ENCODE data around the gene ATF7.
A peak's percentile ranks its signal among the peaks of the same experiment; 100 is the strongest.

The ATF7 gene

GRCh38 chr12:53500142-53500775 lies 125.9 kb downstream of the ATF7 start:
- no peak for DNase-seq (ENCODE audit: low read depth)

GRCh38 chr12:53499266-53500141 lies 126.7 kb downstream of the ATF7 start, which contains the start of gene MAP3K12:
MAP3K12 (minus strand) TSS chr12:53499458; CDS start chr12:53487391, 12,067 bp downstream.
- DNase-seq (ENCODE audit: low read depth): peak; percentile 29

DNA sequence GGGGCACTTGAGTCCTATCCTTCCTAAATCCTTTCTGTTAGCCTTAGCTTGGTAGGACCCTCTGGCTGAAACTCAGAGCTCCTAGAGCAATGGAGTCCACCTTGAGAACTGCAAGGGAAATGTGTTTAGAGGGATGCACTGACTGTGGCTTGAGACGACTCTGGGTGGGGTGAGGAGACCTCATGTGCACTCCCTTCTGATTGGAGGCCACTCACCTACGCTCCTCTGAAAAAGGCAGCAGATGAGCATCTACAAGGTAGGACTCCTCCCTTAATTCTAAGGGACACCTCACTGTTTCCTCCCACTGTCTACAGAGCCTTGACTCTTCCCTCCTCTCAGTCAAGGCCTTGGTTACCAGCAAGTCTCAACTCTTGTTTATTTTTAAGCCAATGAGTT lies 127.9 kb downstream of the ATF7 start:
- DNase-seq (ENCODE audit: low read depth): no peak

GRCh38 chr12:53497461-53497860 lies 128.7 kb downstream of the ATF7 start:
- DNase-seq (ENCODE audit: low read depth): no peak

DNA sequence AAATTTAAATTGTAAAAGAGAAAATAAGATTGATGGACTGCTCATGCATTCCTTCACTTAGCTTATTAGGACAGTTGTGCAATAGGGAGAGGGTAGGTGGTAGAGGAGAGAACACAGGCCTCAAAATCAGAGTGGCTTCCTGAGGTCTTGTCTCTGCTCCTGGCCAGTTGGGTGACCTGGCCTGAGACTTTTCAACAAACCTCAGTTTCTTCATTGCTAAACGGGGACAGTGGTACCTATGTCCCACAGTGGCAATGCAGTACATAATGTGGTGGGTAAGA lies 129.5 kb downstream of the ATF7 start:
- DNase-seq (ENCODE audit: low read depth): no peak

DNA sequence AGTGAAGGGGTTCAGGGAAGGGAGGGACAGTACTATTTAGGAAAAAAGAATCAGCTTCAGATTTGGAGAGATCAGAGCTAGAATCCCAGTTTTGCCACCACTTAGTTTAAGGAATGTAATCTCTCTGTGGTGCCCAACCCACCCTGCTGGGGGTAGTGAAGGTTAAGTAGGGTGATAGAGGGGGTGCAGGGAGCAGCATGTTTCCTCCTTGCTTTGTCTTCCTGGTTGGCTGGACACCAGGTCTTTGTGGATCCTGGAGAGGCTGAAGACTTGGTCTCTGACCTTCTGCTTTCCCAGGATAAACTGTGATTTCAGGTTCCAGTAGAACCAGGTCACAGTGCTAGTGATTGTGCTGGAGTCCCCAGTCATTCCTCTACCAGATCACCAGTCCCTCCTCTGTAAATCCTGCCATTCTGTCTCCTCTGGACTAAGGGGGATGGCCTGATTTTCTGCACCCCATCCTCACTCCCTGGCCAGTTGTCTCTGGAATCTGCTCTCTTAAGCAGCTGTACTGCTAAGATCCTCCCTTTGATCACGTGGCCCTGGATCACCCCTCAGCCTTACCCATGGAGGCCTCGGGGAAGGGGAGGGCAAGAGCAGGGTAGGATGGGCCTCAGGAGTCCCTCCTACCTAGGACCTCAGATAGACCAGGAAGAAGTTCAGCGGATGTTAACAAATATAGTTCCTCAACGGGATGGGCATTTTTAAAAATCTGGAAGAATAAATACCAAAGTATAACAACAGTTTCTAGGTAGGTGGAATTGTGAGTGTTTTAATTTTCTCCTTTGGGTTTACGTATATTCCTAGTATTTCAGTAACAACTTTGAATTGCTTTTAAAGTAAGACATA lies 130.1 kb downstream of the ATF7 start:
- DNase-seq (ENCODE audit: low read depth): no peak

DNA sequence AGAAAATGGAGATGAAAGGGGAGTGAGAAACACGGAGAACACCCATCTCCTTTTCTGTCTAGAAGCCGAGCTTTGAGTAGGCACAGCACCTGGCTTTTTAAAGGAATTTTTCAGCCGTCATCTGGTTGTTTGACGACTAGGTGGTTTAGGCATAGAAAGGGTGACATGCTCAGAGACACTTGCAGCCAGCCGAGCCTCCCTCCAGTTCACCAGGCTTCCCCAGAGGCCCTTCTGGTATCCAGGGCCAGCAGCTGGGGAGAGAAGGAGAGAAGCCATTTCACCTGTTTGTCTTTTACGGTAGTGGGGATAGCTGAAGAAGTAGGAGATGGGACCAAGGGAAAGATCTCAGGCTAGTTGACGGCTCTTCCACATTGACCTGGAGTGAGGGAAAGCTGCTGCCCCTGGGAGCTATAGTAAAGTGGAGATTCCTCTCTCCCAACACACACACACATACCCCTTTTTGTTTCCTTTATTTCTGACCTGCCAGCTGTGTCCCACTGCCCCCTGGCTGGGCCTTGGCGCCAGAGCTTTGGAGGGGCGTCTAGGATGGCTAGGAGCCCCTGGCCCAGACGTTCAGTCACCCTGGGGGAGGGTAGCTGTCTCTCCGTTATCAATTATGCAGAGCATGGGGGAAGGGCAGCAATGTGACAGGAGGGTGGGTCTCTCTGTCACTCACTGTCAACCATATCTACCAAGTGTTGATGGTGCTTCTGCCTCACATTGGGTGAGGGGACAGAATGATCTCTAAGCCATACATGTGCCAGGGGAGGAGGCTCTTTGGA lies 132.4 kb downstream of the ATF7 start:
- DNase-seq (ENCODE audit: low read depth): no peak

- peak; percentile 78 for DNase-seq (ENCODE audit: low read depth)
Observed at GRCh38 chr12:53492830-53493609, 133.2 kb downstream of the ATF7 start.

DNA sequence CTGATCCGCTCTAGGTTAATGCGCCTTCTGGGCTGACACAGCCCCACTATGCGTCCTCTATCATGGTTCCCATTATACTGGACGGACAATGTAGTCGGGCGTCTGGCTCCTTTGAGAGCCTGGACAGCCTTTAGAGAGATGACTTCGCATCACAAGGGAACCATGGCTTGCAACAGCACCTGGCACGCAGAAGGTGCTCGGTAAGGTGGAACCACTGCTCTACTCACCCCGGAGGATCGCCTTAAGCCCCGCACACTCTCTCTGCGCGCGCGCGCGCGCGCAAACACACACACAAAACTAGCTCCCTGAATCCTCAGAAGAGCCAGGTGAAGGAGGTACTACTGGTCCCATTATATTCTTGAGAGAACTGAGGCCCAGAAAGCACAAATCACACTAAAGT lies 134.0 kb downstream of the ATF7 start:
- no peak for DNase-seq (ENCODE audit: low read depth)

DNA sequence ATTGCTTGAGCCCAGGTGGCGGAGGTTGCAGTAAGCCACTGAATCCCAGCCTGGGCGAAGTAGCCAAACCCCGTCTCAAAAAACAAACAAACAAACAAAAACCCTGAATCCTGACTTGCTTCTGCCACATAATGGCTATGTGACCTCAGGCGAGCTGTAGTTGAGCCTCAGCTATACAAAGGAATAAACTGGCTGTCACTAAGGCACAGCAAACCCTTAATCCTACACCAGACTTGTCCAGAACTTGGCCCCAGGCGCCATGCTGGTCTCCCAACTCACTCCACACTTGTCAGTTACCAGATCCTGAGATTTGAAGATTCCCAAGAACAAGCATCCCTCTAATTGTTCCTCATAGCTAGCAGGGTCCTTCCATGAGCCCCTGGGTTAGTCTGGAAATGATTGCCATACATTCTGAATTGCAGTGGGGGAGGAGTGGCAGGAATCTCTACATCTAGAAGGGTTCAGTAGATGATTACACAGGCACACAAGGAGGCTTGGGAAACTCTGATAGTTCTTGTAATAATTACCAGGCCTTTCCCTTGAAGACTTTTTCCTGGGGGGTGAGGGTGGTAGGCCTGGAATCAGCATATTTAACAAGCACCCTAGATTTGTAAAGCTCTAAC lies 136.8 kb downstream of the ATF7 start:
- no peak for DNase-seq (ENCODE audit: low read depth)

DNA sequence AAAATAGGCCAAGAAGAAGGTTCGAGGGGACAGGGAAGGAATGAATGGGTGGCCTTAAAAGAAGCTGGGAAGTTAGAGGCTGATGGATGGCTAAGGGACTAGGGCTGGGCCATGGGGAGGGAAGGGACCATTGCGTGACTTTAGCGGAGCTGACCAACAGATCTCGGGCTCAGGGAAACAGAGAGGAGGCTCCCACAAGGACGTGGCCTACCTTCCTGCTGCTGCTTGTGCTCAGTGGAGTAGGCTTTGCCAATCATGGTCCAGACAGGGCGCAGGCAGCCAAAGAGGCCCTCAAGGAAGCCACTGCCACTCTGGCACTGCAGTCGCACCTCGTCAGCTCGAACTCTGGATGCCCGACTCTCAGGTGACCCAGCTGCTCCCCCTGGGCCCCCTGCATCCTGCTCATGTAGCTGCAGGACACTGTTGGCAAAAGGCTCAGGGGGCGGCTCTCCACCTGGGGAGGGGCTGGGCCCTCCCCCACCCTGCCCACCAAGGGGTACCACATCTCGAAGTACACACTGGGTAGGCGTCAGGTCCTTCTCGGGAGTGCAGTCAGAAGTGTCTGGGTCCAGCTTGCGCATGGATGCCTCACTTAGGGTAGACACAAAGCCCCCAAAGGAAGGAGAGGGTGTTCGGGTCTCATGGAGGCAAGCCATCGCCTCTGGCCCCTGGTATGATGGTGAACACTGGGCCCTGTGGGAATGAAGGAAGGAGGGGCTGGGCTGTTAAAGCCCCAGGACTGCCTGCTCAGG lies 139.3 kb downstream of the ATF7 start:
- no peak for DNase-seq (ENCODE audit: low read depth)

GRCh38 chr12:53485955-53486735 lies 140.0 kb downstream of the ATF7 start:
- DNase-seq (ENCODE audit: low read depth): no peak

GRCh38 chr12:53484686-53485575 lies 141.3 kb downstream of the ATF7 start:
- no peak for DNase-seq (ENCODE audit: low read depth)

GRCh38 chr12:53483979-53484377 lies 142.2 kb downstream of the ATF7 start:
- DNase-seq (ENCODE audit: low read depth): no peak

GRCh38 chr12:53483225-53483978 lies 142.8 kb downstream of the ATF7 start:
- no peak for DNase-seq (ENCODE audit: low read depth)

- DNase-seq (ENCODE audit: low read depth): no peak
Observed at GRCh38 chr12:53482626-53483168, 143.5 kb downstream of the ATF7 start.
